Smooth muscle cell (in vitro differentiated cells): ENCODE results near the gene HIVEP3. TPM values are rescaled to one million over a fixed set of nuclear protein-coding genes. Genes with fewer than 3 reads are reported as not detected.

Experiments
- DNase-seq: peaks from one replicate; lab custom pipeline; 2025; ENCODE audit not compliant: unreplicated experiment; lab: John Stamatoyannopoulos, UW
- H2AFZ ChIP-seq: fragments of 200-600 bp; sonication (generic); 2 replicates; pipeline ENCODE4 v1.6.0; 2016; ENCODE audit warnings: antibody characterized with exemption, low read depth, mild to moderate bottlenecking
- H3F3A ChIP-seq: fragments of 200-600 bp; sonication (generic); 2 replicates; pipeline ENCODE4 v1.6.0; 2017; ENCODE audit warnings: antibody characterized with exemption, low read depth
- H3K27ac ChIP-seq: fragments of 200-600 bp; sonication (generic); 2 replicates; pipeline ENCODE4 v1.5.1; 2016; ENCODE audit warnings: low read depth, mild to moderate bottlenecking
- H3K27me3 ChIP-seq: fragments of 200-600 bp; sonication (generic); 2 replicates; pipeline ENCODE4 v1.6.1; 2016; ENCODE audit warnings: low read depth, mild to moderate bottlenecking
- H3K36me3 ChIP-seq: fragments of 200-600 bp; sonication (generic); 2 replicates; pipeline ENCODE4 v1.5.1; 2016; ENCODE audit warnings: low read depth
- H3K4me1 ChIP-seq: fragments of 200-600 bp; sonication (generic); 2 replicates; pipeline ENCODE4 v1.5.1; 2016; ENCODE audit warnings: low read depth
- H3K4me2 ChIP-seq: fragments of 200-600 bp; sonication (generic); 2 replicates; pipeline ENCODE4 v1.6.0; 2016; ENCODE audit warnings: mild to moderate bottlenecking
- H3K4me3 ChIP-seq: fragments of 200-600 bp; sonication (generic); 2 replicates; pipeline ENCODE4 v1.5.1; 2016; ENCODE audit warnings: mild to moderate bottlenecking
- H3K79me2 ChIP-seq: fragments of 200-600 bp; sonication (generic); 2 replicates; pipeline ENCODE4 v1.6.0; 2016; ENCODE audit warnings: low read depth, mild to moderate bottlenecking
- H3K9ac ChIP-seq: fragments of 200-600 bp; sonication (generic); 2 replicates; pipeline ENCODE4 v1.6.0; 2016; ENCODE audit warnings: low read depth
- H3K9me3 ChIP-seq: fragments of 200-600 bp; sonication (generic); replicated peaks from 2 replicates; pipeline ENCODE4 v1.5.1; 2016; ENCODE audit warnings: low read depth
- H4K20me1 ChIP-seq: fragments of 200-600 bp; sonication (generic); 2 replicates; pipeline ENCODE4 v1.6.0; 2016; ENCODE audit warnings: low read depth
- WGBS: methylation state at CpG from one replicate; pipeline ENCODE4 v1.1.7; 2016; ENCODE audit warnings: low lambda C conversion rate; 5-methylcytosine and 5-hydroxymethylcytosine counted together
- polyA plus RNA-seq: library from polyadenylated mRNA; unstranded; fragments of >200 nt; fragmentation: Nextera tagmentation; extraction: Ambion mirVana; gene quantifications from 2 replicates; pipeline ENCODE4 v1.2.1, GENCODE V29; 2016
- total RNA-seq: library from RNA; depleted of rRNA; stranded (reverse); fragments of >200 nt; gene quantifications from 2 replicates; pipeline ENCODE4 v1.2.3, GENCODE V29; 2014
- TF ChIP-seq, protein P1 (sequence below): fragments of 200-600 bp; sonication (generic); IDR thresholded peaks from 2 replicates; pipeline ENCODE4 v1.5.1; 2017; ENCODE audit warnings: borderline replicate concordance, mild to moderate bottlenecking, antibody characterized with exemption; ENCODE audit not compliant: insufficient read depth, poor library complexity, severe bottlenecking

The HIVEP3 gene
- total and polyA plus RNA-seq, 2 experiments from 2014 or later, result 2.1 to 6.4 TPM

DNA sequence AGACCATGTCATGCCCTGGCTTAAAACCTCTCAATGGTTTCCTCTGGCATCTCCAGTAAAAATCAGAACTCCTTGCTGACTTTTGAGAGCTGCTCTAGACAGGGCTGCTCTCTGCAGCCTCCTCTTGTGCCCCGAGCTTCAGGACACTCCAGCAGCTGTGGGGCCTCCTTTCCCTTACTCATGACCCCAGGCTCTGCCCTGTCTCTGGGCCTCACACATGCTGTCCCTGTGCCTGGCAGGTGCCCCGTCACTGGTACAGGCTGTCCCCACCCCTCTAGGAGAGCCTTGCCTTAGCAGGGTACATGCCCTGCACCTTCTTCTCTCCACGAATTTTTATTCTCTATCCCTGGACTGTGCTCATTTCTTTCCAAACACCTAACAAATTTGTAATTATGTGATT, 43.2 kb downstream of the HIVEP3 start:
- H2AFZ ChIP-seq, result no peak overlapping the region
- H3K27ac ChIP-seq, result no peak overlapping the region
- peaks cover 24% of the 10 kb centered on the region for H3K4me1 ChIP-seq
- H4K20me1 ChIP-seq, result no peaks in the 10 kb centered on the region
- no peaks in the 10 kb centered on the region for H3K9me3 ChIP-seq
- no peak overlapping the region for H3K9ac ChIP-seq
- no peak overlapping the region for H3K4me2 ChIP-seq
- 78% methylated on average over 3 of the region's 3 CpGs for WGBS
- H3K4me3 ChIP-seq, result no peak overlapping the region
- no peaks in the 10 kb centered on the region for H3F3A ChIP-seq
- no peaks in the 10 kb centered on the region for H3K36me3 ChIP-seq
- TF ChIP-seq, protein P1, sequence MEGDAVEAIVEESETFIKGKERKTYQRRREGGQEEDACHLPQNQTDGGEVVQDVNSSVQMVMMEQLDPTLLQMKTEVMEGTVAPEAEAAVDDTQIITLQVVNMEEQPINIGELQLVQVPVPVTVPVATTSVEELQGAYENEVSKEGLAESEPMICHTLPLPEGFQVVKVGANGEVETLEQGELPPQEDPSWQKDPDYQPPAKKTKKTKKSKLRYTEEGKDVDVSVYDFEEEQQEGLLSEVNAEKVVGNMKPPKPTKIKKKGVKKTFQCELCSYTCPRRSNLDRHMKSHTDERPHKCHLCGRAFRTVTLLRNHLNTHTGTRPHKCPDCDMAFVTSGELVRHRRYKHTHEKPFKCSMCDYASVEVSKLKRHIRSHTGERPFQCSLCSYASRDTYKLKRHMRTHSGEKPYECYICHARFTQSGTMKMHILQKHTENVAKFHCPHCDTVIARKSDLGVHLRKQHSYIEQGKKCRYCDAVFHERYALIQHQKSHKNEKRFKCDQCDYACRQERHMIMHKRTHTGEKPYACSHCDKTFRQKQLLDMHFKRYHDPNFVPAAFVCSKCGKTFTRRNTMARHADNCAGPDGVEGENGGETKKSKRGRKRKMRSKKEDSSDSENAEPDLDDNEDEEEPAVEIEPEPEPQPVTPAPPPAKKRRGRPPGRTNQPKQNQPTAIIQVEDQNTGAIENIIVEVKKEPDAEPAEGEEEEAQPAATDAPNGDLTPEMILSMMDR, result no peak
- no peaks in the 10 kb centered on the region for H3K27me3 ChIP-seq
- no peaks in the 10 kb centered on the region for H3K79me2 ChIP-seq
- no peak for DNase-seq

DNA sequence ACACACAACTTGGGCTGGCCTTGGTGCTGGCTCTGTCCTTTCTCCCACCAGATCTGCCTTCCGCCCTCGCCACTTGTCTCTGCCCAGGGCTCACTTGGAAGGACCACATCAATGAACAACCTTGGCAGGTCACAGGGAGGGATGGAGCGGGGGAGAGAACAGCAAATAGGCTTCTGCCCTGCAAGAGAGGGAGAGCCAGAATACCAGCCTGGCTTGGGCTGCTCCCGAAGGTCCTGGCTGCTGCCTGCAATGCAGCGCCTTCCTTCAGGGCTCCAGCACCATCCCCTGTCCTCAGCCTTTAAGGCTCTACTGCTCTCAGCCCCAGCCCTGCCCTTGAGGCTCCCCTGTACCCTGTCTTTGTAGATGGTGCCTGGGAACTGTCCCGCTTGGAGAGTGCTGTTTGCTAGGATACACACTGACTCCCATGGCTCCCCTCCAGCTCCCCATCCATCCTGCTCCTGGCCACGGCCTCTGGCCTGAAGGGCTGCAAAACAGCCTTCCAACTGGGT, 43.8 kb downstream of the HIVEP3 start:
- no peak for DNase-seq
- H3K27me3 ChIP-seq, result no peaks in the 10 kb centered on the region
- H4K20me1 ChIP-seq, result no peaks in the 10 kb centered on the region
- no peaks in the 10 kb centered on the region for H3K79me2 ChIP-seq
- no peak overlapping the region for H3K9ac ChIP-seq
- H3F3A ChIP-seq, result no peaks in the 10 kb centered on the region
- H2AFZ ChIP-seq, result no peak overlapping the region
- no peak overlapping the region for H3K4me3 ChIP-seq
- TF ChIP-seq, protein P1, result no peak
- no peaks in the 10 kb centered on the region for H3K9me3 ChIP-seq
- no peaks in the 10 kb centered on the region for H3K36me3 ChIP-seq
- no peak overlapping the region for H3K4me2 ChIP-seq
- WGBS, result 93% methylated on average over 5 of the region's 7 CpGs
- H3K4me1 ChIP-seq, result peaks cover 24% of the 10 kb centered on the region
- H3K27ac ChIP-seq, result no peak overlapping the region

DNA sequence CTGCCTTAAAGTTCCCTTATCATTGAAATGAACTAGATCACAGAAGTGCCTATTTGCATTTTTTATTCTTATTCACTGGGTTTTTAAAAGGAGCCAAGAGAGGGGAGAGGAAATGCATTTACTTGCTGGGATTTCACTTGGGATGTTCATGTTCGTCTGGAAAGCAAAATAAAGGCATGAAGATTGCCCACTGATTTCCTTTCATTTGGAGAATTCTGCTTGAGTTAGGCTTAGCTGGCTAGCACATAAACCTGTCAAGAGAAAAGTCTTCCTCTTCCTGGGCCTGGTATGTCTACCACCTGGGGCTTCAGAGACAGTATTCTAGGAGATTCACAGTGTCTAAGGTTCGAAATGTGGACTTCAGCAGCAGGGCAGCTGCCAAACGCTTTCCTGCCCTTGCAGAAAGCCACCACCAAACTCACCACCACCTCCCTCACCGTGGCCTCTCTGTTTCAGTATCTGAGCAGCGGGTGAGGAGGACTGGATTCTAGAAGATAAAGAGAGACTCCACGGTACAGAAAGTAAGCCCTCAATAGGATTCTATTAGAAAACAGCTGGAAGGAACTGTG, 44.5 kb downstream of the HIVEP3 start:
- Histone ChIP-seq H3F3A (no peaks in the 10 kb centered on the region), H3K27ac (no peak overlapping the region), H3K27me3 (no peaks in the 10 kb centered on the region), H3K79me2 (no peaks in the 10 kb centered on the region), H3K9ac (no peak overlapping the region), H3K9me3 (no peaks in the 10 kb centered on the region), H3K36me3 (no peaks in the 10 kb centered on the region), H4K20me1 (no peaks in the 10 kb centered on the region), H3K4me2 (no peak overlapping the region), H3K4me3 (no peak overlapping the region), H3K4me1 (peaks cover 24% of the 10 kb centered on the region), H2AFZ (no peak overlapping the region)
- no peak for DNase-seq
- WGBS, result 50% methylated on average over 6 of the region's 6 CpGs
- TF ChIP-seq, protein P1, result no peak

DNA sequence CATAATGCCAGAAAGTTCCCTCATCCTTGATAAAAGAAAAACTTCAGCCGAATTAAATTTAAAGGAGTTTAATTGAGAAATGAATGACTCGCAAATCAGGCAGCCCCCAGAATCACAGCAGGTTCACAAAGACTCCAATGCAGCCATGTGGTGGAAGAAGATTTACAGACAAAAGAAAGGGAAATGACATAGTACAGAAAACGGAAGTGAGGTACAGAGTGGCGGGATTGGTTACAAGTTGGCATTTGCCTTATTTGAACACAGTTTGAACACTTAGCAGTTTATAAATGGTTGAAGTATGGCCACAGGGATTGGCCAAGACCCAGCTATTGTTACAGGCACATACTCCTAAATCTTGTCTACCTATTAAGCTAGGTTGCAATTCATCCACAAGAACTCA, 46.6 kb downstream of the HIVEP3 start:
- 96% methylated on average over 4 of the region's 4 CpGs for WGBS
- TF ChIP-seq, protein P1, result no peak

More for the DNA sequence above, 46.6 kb downstream of the HIVEP3 start:
- peaks cover 19% of the 10 kb centered on the region for H3K4me1 ChIP-seq
- H3K4me2 ChIP-seq, result no peak overlapping the region
- H3K4me3 ChIP-seq, result no peak overlapping the region
- no peak for DNase-seq
- no peaks in the 10 kb centered on the region for H3K36me3 ChIP-seq
- no peaks in the 10 kb centered on the region for H3K79me2 ChIP-seq
- no peaks in the 10 kb centered on the region for H3K27me3 ChIP-seq
- no peak overlapping the region for H3K27ac ChIP-seq
- no peak overlapping the region for H3K9ac ChIP-seq
- no peaks in the 10 kb centered on the region for H3K9me3 ChIP-seq
- no peak overlapping the region for H2AFZ ChIP-seq
- H4K20me1 ChIP-seq, result no peaks in the 10 kb centered on the region
- no peaks in the 10 kb centered on the region for H3F3A ChIP-seq
